GM23248 (cell line): ENCODE results near the gene CDK14.

Experiments
- EZH2 ChIP-seq: fragments of 200-600 bp; sonication (generic); IDR thresholded peaks from 2 replicates; pipeline ENCODE4 v1.6.1; 2018; ENCODE audit warnings: antibody characterized with exemption, mild to moderate bottlenecking; ENCODE audit not compliant: insufficient read depth, poor library complexity, severe bottlenecking
- EZH2phosphoT487 ChIP-seq: fragments of 200-600 bp; sonication (generic); IDR thresholded peaks from 2 replicates; pipeline ENCODE4 v1.6.1; 2018; ENCODE audit warnings: antibody characterized with exemption, moderate library complexity, mild to moderate bottlenecking, low read depth; ENCODE audit not compliant: insufficient read depth

- TF ChIP-seq EZH2 (no peak), EZH2phosphoT487 (no peak)
Measured at GRCh38 chr7:91050677-91051076, 454.6 kb downstream of the CDK14 start.
